ENCODE data around the gene WNT4. TPM values are rescaled to one million over a fixed set of nuclear protein-coding genes. Genes with fewer than 3 reads are reported as not detected.

Gene WNT4
- total and polyA plus RNA-seq, 7 donors: 0.10 to 5.6 (median 0.44) TPM

DNA sequence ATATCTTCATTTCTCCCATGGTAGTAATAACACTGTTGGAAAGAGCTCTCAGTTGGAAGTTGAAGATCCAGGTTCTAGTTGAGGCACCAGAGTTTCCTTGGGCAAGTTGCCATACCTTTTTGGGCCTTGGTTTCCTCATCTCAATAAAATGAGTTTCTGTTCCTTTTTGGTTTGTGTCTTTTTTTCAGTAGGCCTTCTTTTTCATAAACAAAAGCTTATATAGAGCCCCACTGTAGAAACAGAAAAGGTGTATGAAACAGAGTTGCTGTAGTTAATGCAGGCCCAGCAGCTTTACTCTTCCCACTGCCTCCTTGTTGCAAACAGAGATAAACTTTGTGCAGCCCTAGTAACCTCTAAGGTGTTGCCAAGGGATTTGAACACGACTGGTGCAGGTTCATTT, 41.7 kb downstream of the WNT4 start:
- WGBS, 3 donors: 12 to 26% (median 26%) methylated on average over 1 of the region's 1 CpG
- H3K4me1 ChIP-seq: peaks cover 4% of the 10 kb centered on the region
- peaks cover 3 to 45% of the 10 kb centered on the region in 2 donors for H3K36me3 ChIP-seq (ENCODE audit: insufficient read depth in 1 of 2, low read depth in 1 of 2)
- no peaks in the 10 kb centered on the region for H3K27me3 ChIP-seq (ENCODE audit: insufficient read depth in 3 of 3, low read length in 2 of 3)
- no peak overlapping the region for H3K4me3 ChIP-seq
- intact Hi-C loops (cut with DNase I): loop anchor here (5.0 to 10.0 kb wide), 2 partner anchors 106 to 314 kb away; no protein-coding TSS in a partner anchor
- no peak overlapping the region for H3K27ac ChIP-seq
- TF ChIP-seq, protein P1, sequence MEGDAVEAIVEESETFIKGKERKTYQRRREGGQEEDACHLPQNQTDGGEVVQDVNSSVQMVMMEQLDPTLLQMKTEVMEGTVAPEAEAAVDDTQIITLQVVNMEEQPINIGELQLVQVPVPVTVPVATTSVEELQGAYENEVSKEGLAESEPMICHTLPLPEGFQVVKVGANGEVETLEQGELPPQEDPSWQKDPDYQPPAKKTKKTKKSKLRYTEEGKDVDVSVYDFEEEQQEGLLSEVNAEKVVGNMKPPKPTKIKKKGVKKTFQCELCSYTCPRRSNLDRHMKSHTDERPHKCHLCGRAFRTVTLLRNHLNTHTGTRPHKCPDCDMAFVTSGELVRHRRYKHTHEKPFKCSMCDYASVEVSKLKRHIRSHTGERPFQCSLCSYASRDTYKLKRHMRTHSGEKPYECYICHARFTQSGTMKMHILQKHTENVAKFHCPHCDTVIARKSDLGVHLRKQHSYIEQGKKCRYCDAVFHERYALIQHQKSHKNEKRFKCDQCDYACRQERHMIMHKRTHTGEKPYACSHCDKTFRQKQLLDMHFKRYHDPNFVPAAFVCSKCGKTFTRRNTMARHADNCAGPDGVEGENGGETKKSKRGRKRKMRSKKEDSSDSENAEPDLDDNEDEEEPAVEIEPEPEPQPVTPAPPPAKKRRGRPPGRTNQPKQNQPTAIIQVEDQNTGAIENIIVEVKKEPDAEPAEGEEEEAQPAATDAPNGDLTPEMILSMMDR (IDR thresholded peaks at IDR 0.05): no peak
- ATAC-seq (no peak), DNase-seq (no peak)
- no peaks in the 10 kb centered on the region for H3K9me3 ChIP-seq

DNA sequence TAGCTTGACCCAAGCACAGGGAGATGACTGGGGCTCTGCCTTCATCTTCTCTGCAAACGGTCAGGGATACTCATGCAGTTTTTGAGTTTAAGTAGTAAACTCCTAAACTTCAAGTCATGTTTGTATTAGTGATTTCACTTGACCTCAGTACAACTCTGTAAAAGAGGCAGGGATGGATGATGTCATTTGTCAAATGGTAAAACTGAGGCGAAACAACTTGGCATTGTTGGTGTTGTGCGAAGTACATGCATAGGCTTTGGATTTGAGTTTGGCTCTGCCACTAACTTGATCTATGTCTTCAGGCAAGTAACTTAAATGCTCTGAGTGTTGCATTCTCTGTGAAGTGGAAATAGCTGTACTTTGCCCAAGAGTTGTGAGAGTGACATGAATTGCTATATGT, 42.7 kb downstream of the WNT4 start:
- no peak overlapping the region for H3K4me3 ChIP-seq
- intact Hi-C loops (cut with DNase I): loop anchor here (5.0 to 10.0 kb wide), 2 partner anchors 107 to 315 kb away; no protein-coding TSS in a partner anchor
- WGBS, 3 donors: 89 to 97% (median 90%) methylated on average over 3 of the region's 3 CpGs
- ATAC-seq: no peak
- H3K4me1 ChIP-seq: peaks cover 4% of the 10 kb centered on the region
- peaks cover 3 to 54% of the 10 kb centered on the region in 2 donors for H3K36me3 ChIP-seq (ENCODE audit: insufficient read depth in 1 of 2, low read depth in 1 of 2)
- TF ChIP-seq, protein P1 (IDR thresholded peaks at IDR 0.05): no peak
- no peak for DNase-seq
- no peaks in the 10 kb centered on the region for H3K27me3 ChIP-seq (ENCODE audit: insufficient read depth in 3 of 3, low read length in 2 of 3)
- no peak overlapping the region for H3K27ac ChIP-seq
- no peaks in the 10 kb centered on the region for H3K9me3 ChIP-seq

DNA sequence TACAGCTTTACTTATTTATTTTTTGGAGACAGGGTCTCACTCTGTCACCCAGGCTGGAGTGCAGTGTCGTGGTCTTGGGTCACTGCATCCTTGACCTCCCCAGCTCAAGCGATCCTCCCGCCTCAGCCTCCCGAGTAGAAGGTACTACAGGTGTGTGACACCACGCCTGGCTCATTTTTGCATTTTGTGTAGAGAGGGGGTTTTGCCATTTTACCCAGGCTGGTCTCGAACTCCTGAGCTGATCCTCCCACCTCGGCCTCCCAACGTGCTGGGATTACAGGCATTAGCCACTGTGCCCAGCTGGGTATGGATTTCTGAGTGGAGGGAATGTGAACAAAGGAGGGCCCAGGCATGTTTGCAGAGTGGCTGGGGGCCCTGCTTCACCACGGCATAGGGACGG, 44.1 kb downstream of the WNT4 start:
- Histone ChIP-seq H3K27me3 (ENCODE audit: insufficient read depth in 3 of 3, low read length in 2 of 3) (no peaks in the 10 kb centered on the region), H3K4me3 (no peak overlapping the region), H3K4me1 (peaks cover 9% of the 10 kb centered on the region), H3K36me3 (ENCODE audit: insufficient read depth in 1 of 2, low read depth in 1 of 2) (peaks cover 3 to 57% of the 10 kb centered on the region in 2 donors), H3K9me3 (no peaks in the 10 kb centered on the region), H3K27ac (no peak overlapping the region)
- WGBS, 3 donors: 89 to 96% (median 90%) methylated on average over 10 of the region's 10 CpGs
- no peak for ATAC-seq
- TF ChIP-seq, protein P1 (IDR thresholded peaks at IDR 0.05): no peak
- intact Hi-C loops (cut with DNase I): no loop called here
- no peak for DNase-seq

DNA sequence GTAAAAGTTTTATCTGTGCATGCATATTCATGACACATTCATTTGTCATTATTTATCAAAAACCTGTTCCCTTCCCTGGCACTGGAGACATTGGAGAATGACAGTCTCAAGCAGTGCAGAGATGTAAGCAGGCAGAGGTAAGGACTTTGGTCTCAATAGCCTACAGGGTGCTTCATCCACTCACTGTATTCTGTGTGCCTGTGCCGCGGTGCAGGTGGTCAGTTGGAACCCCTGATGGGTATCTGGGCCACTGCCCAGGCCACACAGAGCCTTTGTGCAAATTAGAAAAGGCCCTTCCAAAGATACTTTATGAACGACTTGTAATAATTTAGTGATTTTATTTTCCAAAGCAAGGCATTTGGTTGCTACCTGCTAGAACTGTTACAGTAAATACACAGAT, 46.4 kb downstream of the WNT4 start:
- WGBS, 3 donors: 69 to 77% (median 71%) methylated on average over 3 of the region's 3 CpGs
- Histone ChIP-seq H3K27me3 (ENCODE audit: insufficient read depth in 3 of 3, low read length in 2 of 3) (no peaks in the 10 kb centered on the region), H3K27ac (no peak overlapping the region), H3K4me3 (no peak overlapping the region), H3K9me3 (no peaks in the 10 kb centered on the region), H3K4me1 (peaks cover 9% of the 10 kb centered on the region), H3K36me3 (ENCODE audit: insufficient read depth in 1 of 2, low read depth in 1 of 2) (peaks cover 3 to 77% of the 10 kb centered on the region in 2 donors)
- intact Hi-C loops (cut with DNase I): no loop called here
- TF ChIP-seq, protein P1 (IDR thresholded peaks at IDR 0.05): no peak
- DNase-seq: no peak
- ATAC-seq: no peak

DNA sequence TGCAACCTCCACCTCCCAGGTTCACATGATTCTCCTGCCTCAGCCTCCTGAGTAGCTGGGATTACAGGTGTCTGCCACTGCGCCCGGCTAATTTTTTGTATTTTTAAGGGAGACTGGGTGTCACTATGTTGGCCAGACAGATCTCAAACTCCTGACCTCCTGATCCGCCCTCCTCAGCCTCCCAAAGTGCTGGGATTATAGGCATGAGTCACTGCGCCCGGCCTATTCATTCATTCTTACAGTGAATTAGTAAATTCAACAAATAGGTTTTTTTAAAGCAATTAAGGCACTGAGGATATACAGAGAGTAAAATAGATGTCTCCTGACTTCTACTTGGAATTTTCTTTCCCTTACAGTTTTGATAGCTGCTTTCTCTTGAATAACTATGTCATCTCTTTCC, 46.9 kb downstream of the WNT4 start:
- H3K27me3 ChIP-seq (ENCODE audit: insufficient read depth in 3 of 3, low read length in 2 of 3): no peaks in the 10 kb centered on the region
- no peak overlapping the region for H3K4me3 ChIP-seq
- DNase-seq (no peak), ATAC-seq (no peak)
- H3K9me3 ChIP-seq: no peaks in the 10 kb centered on the region
- TF ChIP-seq, protein P1 (IDR thresholded peaks at IDR 0.05): no peak
- intact Hi-C loops (cut with DNase I): no loop called here
- no peak overlapping the region for H3K27ac ChIP-seq
- 91 to 95% (median 94%) methylated on average over 5 of the region's 5 CpGs for WGBS, 3 donors
- peaks cover 3 to 81% of the 10 kb centered on the region in 2 donors for H3K36me3 ChIP-seq (ENCODE audit: insufficient read depth in 1 of 2, low read depth in 1 of 2)
- peaks cover 13% of the 10 kb centered on the region for H3K4me1 ChIP-seq
